ENCODE results near the gene NHLRC2.

NHLRC2 gene

DNA sequence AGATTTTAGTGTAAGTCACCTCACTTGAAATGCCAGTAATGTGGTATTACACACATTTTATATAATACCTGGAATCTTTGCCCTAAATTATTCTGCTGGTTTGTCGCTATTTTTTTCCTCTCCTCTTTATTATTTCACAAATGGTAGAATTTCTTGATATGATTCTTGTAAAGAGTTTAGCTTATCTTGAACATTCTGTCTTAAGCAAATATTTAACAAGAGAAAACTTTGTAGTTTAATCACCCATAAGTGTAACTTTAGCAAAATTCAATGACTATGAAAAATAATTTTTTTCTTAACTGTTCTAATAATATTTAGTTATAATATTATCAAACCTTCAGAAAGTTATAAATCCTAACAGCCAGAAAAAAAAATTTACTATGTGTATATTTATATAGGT, 56.7 kb downstream of the NHLRC2 start:
- no peak for DNase-seq (ENCODE audit: low read depth in 2 of 2)

DNA sequence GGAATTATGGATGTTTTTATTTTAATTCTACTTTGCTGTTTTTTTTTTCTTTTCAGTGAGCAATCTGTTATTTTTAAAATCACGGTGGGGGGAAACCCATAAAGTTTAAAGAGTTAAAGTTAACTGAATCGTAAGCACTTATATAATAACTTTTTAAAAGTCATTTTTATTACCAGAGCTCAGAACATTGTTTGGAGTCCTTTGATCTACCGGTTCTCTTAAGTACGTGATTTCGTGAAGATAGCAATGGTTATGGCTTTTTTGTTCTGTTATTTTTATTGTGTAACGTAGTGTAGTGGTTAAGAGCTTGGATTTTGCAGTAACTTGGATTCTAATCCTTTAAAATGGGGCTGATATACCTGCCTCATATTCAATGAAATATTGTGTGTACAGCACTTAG, 57.4 kb downstream of the NHLRC2 start:
- DNase-seq (ENCODE audit: low read depth in 2 of 2) = no peak

DNA sequence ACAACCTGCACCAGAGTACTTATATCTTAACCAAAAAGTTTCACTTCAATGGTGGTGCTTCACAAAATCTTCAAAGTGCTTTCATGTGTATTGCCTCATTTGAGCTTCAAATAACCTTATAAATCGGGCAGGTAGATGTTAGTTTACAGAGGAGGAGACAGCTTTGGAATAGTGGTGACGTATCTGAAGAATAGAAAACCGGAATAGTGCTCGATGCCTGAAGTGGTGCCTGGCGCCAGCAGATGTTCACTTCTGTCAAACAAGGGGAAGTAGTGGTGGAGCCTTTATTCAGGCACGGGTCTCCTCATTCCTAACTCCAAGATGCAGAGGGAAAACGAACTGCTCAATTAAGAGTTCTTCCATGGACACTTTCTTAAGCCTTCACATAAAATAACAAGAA, 58.1 kb downstream of the NHLRC2 start:
- DNase-seq (ENCODE audit: low read depth in 2 of 2) = no peak

DNA sequence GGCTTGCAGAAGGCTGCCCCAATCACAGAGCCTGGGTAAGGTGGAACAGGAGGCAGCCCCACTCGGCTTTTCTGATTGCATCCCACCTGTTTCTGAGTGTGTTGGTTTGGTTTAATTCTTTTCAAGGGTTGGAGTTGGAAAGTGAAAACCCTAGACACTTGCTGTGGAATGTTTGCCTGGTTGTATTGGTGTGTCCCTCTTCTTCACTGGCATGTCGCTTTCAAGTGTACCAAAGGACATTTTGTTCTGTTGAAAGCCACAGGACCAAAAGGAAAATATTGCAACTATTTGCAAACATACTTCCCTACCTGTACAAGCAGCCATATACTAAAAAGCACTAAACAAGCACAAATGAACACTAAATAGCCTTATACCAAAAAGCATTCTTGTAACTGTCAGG, 60.5 kb downstream of the NHLRC2 start:
- no peak for DNase-seq (ENCODE audit: low read depth in 2 of 2)

DNA sequence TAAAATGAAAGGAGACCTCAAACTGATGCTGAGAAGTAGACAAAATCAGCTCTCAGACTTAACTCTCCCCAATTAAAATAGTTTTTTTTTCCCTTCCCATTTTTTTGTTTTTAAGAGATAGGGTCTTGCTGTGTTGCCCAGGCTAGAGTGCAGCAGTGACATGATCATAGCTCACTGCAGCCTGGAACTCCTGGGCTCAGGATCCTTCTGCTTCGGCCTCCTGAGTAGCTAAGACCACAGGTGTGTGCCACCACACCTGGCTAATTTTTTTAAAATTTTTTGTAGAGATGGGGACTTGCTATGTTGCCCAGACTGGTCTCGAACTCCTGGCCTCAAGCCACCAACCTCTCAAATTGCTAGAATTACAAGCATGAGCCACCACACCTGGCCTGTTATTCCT, 61.1 kb downstream of the NHLRC2 start:
- DNase-seq (ENCODE audit: low read depth in 2 of 2) = no peak

DNA sequence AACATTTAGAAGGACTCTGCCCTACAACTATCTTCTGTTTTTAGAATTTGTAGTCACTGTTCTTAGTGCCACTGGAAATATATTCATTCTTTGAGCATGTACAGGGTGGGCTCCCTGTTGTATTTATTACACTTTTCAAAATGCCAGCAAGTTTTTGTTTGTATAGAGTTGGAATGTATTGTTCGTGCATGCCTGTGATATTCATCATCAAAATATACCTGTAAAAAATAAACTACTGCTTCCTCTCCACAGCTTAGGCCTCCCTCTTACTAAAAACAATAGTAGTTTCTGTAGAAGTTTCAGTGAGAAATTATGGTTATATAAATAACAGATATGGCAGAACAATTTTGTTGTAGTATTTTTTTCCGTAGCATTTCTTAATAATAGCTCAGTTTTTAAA, 61.6 kb downstream of the NHLRC2 start:
- no peak for DNase-seq (ENCODE audit: low read depth in 2 of 2)

DNA sequence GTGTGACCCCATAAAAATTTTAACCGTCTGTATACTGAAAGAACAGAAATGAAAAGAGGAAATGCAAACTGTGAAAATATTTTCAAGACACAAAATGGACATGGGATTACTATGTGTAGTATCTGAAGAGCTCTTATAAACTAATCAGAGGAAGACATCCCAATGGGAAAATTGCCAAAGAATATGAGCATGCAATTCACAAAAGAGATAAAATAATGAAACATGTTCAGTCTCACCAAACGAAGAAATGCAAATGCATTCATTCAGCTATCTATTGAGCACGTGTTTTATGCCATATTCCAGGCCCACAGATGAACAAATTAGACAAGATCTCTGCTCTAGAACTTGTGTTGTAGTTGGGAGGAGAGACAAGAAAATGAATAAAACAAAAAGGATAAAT, 63.2 kb downstream of the NHLRC2 start:
- no peak for DNase-seq (ENCODE audit: low read depth in 2 of 2)

DNA sequence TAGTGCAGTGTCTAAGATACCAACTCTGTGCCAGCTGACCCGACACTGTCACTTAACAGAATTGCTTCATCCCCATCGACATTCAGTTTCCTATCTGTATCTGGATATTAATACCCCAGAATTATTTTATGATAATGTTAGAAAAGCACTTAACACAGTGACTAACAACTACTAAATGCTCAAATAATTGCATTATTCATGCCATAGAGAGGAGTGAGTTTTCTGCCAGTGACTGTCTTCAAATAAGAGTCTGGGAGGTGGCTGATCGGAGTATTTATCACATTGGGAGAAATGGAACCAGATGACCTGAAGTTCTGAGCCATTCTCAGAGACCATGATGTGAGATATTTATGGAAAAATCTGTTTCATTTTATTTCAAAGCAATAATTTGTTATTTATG, 65.7 kb downstream of the NHLRC2 start:
- no peak for DNase-seq (ENCODE audit: low read depth in 2 of 2)

DNA sequence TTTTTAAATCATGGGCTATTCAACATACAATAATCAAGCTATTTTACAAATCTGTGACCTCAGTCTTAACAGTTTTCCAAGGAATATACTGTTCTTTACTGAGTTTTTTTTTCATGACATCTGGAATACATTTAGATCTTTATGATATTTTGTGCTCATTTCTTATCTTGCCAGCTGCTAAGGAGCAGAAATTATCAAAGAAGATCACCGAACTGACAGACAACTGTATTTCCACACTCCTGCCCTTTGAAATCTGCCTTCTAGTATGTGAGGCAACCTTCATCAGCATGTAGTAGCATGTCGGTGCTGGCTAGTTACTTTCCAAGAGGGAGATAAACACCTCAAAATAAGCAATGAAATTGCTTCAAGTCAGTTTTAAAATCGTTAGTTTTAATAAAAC, 66.4 kb downstream of the NHLRC2 start:
- no peak for DNase-seq (ENCODE audit: low read depth in 2 of 2)

DNA sequence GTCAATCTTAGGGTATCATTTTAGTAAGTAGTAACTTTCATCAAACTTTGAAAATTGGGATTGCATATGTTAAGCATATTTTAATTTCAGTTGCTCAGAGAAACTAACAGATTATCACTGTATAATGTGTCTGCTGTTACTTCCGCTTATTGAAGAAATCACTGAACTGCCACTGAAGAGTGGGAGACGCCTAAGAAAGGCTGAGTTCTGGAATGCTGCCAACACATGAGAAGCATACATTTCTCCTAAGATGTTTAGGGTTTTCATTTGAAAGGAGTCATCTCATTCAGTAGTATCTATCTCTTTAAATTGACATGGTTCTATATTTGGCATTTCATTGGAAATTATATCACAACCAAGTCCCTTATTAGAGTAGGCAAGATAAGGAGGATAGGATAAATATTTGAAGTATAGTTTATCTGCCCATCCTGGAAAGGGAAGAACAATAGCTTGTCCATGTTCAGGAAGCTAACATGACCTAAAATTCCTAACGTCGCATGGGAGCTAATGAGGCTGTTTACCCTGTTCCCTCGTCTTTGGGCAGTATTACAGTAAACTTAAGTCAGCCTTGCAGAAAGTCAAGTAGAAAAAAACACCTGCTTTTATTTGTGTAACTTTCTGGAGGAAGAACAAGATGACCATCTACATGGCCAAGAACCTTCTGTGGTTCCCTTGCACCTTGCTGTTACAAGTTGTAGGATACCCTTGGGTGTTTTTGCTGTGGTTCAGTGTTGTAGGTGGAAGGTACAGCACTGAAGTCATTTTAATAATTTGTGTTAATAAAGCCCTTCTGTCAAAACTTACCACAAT, 67.3 kb downstream of the NHLRC2 start:
- DNase-seq (ENCODE audit: low read depth in 2 of 2) = no peak

DNA sequence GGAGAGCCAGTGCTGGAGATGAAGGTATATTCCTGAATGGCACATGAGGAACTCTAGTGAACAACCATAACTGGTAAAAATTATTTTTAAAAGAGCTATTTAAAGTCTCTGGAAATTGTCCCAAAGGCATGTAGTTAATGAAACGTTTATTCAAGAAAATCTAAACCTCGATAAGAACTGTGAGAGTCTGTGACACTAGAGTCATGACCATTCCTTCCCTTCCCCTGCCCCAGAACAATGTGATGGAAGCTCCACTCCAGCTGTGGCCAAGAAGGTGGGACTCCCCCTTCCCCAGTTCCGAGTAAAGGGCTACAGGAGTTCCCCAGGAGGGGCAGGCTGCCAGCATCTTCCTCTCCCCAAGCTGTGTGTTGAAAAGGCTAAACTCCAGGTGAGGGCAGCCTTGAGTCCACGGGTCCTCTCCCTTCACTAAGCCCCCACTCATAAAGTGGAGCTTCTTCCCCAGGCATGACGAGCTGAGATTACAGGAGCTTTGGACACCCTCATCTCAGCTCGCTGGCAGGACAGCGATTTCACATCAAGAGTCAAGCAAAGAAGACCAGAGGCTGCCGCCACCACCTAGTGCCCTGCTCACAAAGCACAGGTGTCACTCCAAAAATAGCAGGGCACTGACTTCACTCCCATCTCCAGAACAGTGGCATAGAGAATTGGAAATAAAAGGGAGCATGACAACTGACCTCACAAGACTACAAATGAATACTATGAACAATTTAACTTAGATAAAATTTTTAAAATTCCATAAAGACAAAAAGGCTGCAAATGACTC, 68.5 kb downstream of the NHLRC2 start:
- no peak for DNase-seq (ENCODE audit: low read depth in 2 of 2)

DNA sequence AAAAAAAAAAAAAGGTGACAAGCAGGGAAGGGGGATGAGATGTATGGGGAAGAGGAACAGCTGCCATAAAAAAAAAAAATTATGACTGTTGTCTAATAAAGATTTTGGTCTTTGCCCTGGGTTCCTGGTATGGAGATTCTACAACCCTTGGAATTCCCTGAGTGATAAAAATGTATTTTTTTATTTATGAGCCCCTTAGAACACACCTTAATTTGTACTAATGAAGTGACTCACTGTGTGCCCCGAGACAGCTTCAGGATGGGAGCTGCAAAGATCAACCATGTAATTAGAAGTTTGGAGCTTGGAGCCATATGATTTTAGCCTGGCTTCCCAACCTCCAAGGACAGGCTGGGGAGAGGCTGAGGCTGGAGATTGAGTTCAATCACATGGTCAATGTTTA, 69.7 kb downstream of the NHLRC2 start:
- DNase-seq (ENCODE audit: low read depth in 2 of 2) = no peak

DNA sequence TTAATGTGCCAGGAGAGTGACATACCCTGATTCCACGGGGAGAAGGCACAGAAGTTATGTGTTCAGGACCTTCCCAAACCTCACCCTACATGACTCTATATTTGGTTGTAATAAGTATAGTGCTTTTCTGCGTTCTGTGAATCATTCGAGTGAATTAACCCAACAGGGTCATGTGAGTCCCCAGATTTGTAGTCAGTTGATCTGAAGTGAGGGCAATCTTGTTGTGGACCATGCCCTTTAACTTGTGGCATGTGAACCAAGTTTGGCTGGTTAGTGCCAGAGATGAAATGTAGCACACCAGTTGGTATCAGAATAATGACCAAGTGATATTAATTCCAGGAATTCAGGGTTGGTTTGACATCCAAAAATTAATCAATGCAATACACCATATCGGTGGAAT, 70.2 kb downstream of the NHLRC2 start:
- DNase-seq (ENCODE audit: low read depth in 2 of 2) = no peak

DNA sequence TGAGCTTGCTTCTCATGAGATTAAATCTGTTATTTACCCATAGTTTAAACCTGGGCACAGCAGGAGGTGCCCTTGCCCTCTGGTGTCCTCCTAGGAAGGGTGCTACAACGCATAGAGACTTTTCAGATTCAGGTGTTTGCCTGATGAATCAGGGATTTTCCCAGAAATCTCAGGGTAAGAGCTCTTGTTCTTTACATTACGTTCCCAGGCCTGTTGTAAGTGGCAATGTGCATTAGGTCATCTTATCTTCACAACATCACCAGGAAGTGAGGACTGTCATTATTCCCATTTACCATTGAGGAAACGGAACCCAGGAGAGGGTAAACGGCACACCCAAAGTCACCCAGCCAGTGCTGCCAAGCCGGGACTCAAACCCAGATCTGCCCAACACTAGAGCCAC, 73.0 kb downstream of the NHLRC2 start:
- no peak for DNase-seq (ENCODE audit: low read depth in 2 of 2)

DNA sequence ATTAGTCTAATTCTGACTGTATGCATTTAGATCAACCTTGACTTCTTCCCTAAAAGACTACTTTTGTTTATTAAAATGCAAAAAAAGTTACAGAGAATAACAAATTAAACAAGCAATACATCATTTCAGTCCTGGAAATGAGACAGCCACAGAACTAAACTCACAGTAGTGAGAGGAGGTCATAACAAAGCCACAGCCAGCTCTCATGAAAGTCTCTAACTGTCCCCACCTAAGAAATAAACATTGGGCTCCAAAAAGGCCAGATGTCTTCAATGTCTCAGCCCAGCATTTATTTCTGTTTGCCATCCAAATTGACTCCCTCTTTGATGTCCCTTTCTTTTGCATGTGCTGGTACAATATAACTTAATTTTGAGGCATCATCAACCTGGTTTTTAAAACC, 74.4 kb downstream of the NHLRC2 start:
- DNase-seq (ENCODE audit: low read depth in 2 of 2) = no peak

DNA sequence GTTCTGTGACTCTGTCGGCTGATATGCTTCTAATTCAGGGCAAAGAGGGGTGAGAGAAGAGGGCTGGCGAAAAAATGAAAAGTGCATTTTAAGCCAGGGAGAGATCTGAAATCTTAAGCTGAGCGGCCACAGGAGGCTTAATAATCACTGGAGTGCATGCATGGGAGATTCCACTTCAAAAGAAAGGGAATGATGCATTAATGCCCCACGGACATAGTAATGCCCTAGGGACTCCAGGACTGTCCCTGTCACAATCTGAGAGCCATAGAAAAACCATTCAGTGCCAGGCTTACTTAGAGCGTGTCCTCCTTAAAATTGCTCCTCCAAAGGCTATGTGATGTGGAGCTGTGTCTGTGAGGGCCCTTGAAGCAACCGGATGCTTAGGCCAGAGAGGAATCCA, 75.1 kb downstream of the NHLRC2 start:
- no peak for DNase-seq (ENCODE audit: low read depth in 2 of 2)

DNA sequence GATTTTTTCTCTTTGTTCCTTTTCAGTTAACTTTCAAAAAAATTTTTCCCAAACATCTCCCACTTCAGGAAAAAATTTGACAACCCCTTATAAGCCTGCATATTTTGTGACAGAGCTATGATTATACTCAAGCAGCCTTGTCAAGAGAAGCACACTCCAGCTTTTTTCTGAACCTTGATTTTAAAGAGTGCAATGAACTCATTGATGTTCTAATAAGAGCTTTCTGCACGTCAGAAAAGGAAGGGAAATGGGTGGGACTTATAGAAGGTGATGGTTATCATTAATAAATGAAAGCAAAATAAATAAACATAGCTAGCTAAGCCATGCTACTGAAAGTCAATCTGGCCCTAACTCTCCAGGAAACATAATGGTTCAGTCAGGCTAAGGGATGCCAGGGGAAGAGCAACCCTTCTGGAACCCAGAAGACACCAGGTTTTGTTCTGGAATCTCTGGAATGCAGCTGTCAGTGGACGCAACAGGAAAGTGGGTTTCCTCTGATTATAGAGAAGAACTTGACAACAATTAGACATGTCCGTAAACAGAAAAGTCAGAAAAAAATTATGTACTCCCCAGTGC, 76.1 kb downstream of the NHLRC2 start:
- no peak for DNase-seq (ENCODE audit: low read depth in 2 of 2)

DNA sequence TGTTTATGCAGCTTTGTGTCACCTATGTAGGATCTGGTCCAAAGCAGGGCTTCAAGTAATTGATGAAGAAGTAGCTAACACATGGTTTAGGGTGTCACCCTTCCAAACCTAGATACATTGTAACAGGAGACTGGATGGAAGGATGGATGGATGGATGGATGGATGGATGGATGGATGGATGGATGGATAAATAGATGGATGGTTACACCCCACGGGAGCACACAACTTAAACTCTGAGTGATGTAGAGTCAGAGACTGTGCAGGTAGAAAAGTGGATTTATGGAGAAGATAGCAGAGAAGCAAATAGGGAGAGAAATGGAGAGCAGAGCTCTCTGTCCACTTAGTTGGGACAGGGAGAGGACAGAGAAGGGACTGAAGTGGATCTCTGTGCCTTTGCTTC, 78.4 kb downstream of the NHLRC2 start:
- no peak for DNase-seq (ENCODE audit: low read depth in 2 of 2)

DNA sequence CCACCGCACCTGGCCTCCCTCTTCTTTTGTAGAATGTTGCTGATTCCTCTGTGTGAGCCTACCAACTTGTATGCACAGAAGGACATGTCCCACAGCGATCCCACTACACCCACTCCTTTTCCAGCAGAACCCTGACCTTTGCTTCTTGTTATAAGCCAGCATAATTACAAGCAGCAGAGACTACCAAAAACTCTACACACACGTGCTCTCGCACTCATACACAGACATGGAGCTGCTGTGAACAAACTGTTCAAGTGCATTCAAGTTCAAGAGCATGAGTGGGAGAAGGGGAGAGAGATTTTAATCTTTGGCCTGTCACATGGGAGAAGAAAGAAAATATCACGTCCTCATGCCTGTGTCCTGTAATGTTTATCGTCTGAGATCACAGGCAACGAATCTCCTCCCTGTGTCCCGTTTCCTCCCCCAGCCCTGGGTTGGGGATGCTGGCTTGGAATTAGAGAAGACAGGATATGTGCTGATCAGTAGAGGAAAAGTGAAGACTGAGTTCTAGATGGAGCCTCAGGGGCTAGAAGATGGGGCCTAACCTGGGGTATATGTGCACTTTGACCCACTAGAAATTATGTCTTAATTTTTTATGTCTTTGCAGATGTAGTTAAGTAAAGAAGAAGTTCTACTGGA, 79.6 kb downstream of the NHLRC2 start:
- DNase-seq (ENCODE audit: low read depth in 2 of 2) = no peak

DNA sequence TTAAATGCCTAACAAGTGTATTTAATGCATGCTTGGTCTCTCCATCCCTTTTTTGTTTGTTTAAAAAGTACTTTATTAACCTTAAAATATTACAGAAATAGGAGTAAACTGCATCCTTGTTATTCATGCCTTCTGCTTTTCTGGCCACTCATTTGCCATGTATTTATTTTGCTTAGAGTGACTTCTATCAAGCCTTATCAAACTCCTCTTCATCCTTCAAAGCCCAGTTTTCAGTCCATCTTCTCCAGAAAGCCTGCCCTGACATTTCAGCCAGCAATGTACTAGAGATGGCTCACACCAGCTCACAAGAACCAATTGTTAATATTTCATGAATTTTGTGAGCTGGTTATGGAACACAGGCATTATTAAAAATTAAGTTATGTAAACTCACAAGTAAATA, 82.8 kb downstream of the NHLRC2 start:
- no peak for DNase-seq (ENCODE audit: low read depth in 2 of 2)

DNA sequence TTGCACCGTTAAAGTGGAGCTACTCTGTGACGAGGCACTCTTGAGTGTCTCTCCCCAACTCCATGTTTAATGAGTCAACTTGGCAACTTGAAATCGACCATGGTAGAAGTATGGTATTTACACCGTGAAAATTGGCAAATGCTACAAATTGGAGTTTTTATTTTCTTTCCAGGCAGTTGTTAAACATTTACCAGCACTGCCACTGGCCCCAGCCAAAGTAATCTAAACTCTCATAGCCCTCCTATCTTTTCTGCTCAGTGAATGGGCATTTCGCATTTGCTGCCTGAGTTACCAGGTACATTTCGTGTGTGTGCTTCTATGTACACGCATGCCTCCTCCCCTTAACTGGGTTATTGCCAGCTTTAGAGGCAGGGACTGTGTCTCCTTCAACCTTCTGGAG, 83.3 kb downstream of the NHLRC2 start:
- DNase-seq (ENCODE audit: low read depth in 2 of 2) = no peak

DNA sequence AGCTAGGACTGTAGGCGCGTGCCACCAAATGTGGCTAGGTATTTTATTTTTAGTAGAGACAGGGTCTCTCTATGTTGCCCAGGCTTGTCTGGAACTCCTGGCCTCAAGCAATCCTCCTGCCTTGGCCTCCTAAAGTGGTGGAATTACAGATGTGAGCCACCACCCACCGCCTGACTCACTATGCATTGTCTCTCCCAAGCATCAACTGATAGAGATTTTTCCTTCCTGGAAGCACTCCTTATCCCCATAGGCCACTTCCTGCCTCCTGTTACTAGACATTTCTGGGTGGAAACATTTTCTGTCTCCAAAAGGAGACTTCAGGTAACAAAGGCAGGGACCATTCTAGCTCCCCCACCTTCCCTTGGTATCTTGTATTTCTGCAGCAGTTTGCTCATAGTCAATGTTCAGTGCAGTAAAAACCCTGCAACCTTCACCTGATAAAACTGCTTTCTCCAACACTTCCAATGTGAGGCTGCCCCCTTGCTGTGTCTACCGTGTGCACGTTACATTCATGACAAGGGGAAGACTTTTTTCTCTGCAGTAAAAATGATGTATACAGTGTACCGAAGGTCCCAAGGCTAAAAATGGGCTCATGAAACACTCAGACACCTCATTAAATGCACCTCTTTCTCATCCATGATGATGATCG, 84.9 kb downstream of the NHLRC2 start:
- no peak for DNase-seq (ENCODE audit: low read depth in 2 of 2)
